GM18507 (cell line): ENCODE measurements around the gene CWC27.

Experiments used
- DNase-seq: peaks from one replicate; pipeline ENCODE4 v3.0.0; 2011; ENCODE audit warnings: low read depth; ENCODE audit not compliant: insufficient read length; ENCODE audit errors: extremely low spot score
- FAIRE-seq: peaks from 2 replicates; lab custom pipeline; 2011; peaks lifted over from hg19 to GRCh38; lab: Jason Lieb, UNC

CWC27 gene

GRCh38 chr5:64768358-64769312, at the start of gene CWC27, which contains the start of gene SREK1IP1:
CWC27 (plus strand) TSS chr5:64768930; CDS start chr5:64769147, 217 bp downstream.
SREK1IP1 (minus strand) TSS chr5:64768691; CDS start chr5:64768517, 174 bp downstream.
- FAIRE-seq (peak; percentile 94), DNase-seq (peak; percentile 52)

- DNase-seq = no peak
- FAIRE-seq = no peak
These were observed 46.1 kb upstream of the CWC27 start for GRCh38 chr5:64722588-64722987.

GRCh38 chr5:64727150-64727549, 41.6 kb upstream of the CWC27 start:
- FAIRE-seq (no peak), DNase-seq (no peak)

- DNase-seq (no peak), FAIRE-seq (no peak)
These were observed 26.3 kb upstream of the CWC27 start for GRCh38 chr5:64742411-64742810.

- FAIRE-seq = no peak
- DNase-seq = no peak
These were observed 25.9 kb upstream of the CWC27 start for GRCh38 chr5:64742821-64743220.

GRCh38 chr5:64744914-64745313, 23.8 kb upstream of the CWC27 start:
- FAIRE-seq (no peak), DNase-seq (no peak)

- DNase-seq = no peak
- FAIRE-seq = no peak
These were observed 22.3 kb upstream of the CWC27 start for GRCh38 chr5:64746446-64746845.

- FAIRE-seq (no peak), DNase-seq (no peak)
These were observed 19.3 kb upstream of the CWC27 start for GRCh38 chr5:64749385-64749784.

DNA sequence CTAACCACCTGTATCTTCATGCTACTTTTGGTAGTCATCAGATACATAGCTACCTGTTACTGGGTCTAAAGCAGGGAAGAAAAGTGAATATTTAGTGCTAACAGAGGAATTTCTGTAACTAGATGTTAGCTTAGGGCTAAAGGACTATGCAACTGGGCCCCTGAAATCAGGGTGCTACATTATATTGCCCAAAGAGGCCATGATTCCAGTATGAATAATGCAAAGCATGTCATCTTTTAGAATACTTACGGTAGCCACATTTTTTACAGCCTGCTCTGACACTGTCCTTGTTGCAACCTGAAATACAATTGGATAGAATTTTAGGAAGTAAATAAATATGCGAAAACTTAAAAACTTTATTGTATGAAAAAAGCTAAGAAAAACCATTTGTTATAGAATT, 14.7 kb upstream of the CWC27 start:
- DNase-seq (no peak), FAIRE-seq (no peak)

GRCh38 chr5:64758901-64759300, 9.8 kb upstream of the CWC27 start:
- no peak for FAIRE-seq

DNA sequence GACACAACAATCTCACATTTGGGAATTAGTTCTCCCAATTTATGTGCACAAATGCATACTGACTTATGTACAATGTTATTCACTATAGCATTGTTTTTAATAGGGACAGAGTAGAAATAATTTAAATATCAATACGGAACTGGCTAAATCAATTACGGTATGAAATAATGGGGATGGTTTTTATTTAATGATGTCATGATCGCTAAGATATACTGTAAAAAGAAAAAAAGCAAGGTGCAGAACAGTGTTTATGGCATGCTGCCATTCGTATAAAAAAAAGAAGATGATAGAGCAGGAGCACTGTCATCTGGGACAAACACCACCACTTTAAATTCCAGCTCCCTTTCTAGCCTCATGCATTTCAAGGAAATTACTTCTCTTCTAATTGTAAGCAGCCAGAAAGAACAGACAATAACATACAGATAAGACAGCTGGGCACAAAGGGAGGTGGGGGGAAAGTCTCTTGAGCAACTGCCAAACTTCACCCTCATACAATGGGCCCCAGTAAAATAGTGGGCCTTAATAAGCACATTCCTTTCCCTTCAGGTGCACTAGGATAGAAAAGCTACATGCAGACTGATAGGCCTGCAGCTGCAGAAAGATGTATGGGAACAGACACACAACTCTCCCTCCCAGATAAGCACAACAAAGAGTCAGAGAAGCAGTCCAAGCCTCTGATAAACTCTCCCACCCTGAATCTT, 8.6 kb upstream of the CWC27 start:
- FAIRE-seq = no peak

More at GRCh38 chr5:64758901-64759300, 9.8 kb upstream of the CWC27 start:
- DNase-seq = no peak

DNA sequence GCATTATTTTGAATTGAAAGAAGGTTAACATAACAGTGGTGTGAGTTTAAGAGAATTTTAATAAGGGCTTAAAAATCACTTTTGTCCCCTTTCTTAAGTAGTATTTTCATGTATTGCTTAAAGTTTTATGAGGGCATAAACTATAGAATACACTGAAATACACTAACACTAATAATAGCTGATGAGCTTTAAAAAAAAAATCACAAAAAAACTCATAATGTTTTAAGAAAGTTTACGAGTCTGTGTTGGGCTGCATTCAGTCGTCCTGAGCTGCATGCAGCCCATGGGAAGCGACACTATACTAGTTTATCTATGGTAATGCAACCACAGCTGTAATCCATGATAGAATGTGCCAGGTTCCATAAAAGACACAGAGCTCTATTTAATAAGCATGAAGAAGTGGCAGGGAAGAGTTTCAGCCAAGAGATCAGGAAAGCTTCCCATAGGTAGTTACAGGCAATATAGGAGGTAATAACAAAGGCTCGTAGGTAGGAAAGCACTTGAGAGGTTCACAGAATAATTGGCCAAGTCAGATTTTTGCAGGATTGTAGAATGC, 4.7 kb upstream of the CWC27 start:
- FAIRE-seq = no peak
- no peak for DNase-seq

More for the DNA sequence above, 8.6 kb upstream of the CWC27 start:
- DNase-seq = no peak

DNA sequence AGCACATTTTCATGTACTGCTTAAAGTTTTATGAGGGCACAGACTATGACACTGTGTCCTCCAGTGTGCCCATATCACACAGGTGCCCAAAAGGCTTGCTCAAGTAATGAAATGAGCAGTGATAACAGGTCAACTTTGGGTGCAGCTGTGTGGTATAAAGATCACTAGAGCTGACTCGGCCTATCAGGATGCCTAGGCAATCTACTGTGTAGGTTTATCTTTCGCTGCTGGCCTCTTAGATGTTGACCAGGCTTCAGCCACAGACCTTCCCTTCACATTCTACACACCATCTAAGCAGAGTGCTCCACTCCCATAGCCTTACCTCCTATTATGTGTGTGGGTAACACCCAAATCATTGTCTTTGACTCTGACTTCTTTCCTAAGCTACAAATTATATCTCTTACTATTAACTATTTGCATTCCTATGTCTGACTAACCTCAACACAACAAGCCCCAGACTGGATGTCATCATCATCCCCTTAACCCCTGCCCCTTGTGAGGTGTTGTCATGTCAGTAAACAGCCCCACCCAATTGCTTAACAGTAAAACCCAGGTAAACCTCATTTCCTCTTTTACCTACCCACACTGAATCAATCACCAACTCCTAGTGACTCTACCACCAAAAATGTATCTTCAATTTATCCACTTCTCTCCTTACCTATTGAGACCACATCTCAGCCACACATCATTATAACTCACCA, 2.8 kb upstream of the CWC27 start:
- no peak for FAIRE-seq
- no peak for DNase-seq

DNA sequence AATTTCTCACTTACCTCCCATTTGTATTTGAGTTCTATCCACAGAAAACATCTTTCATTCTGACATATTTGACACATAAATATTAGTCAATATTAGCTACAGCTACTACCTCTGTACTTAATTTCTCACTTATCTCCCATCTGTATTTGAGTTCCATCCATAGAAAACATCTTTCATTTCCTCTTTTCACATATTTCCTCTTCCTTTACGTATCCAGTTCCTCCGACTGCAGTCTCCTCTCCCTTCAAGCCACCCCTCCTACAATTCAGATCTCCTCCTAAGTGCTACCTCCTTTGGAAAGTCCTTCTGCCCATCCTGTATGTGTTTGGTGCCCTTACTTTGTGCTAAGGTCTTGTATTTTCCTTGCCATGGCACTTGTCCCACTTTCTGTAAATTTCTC, 1.8 kb upstream of the CWC27 start:
- FAIRE-seq (no peak), DNase-seq (no peak)

GRCh38 chr5:64767959-64768357, 772 bp upstream of the CWC27 start:
- no peak for FAIRE-seq

GRCh38 chr5:64769855-64770254, 1.1 kb downstream of the CWC27 start:
- FAIRE-seq = no peak
- DNase-seq = no peak

More at GRCh38 chr5:64767959-64768357, 772 bp upstream of the CWC27 start:
- no peak for DNase-seq

DNA sequence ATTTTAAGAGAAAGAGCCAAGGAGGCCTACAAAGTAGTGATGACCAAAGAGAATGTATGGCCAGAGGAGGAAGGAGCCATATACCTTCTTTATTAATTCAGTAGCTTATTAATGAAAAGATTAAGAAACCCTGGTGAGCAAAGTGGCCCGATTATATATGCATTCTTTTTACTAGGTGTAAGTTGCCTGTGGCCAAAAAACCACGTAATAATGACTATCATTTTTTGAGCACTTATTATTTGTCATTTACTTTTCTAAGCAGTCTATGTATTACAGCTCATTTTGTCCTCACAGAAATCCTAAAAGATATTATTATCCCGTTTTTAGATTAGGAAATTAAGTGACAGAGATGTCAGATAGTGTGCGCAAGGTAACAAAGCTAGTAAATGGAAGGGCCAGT, 3.0 kb downstream of the CWC27 start:
- no peak for FAIRE-seq
- DNase-seq = no peak

DNA sequence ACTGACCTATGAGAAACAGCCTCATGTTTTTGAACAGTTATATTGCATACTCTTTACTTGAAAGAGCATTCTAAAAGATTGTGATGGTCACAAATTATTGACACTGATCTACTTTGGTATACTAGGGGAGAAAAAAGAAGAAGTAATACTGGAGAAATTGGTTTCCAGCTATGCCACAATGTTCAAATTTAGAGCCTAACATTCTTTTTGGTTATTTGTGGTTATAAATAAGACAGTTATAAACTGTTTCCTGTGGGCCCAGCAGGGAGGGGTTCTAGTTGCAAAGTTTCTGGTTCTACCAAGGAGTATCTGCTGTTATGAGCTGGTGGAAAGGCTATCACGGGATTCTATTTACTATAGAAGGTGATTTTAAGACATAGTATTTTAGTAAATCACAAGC, 4.8 kb downstream of the CWC27 start:
- peak; percentile 67 for FAIRE-seq

DNA sequence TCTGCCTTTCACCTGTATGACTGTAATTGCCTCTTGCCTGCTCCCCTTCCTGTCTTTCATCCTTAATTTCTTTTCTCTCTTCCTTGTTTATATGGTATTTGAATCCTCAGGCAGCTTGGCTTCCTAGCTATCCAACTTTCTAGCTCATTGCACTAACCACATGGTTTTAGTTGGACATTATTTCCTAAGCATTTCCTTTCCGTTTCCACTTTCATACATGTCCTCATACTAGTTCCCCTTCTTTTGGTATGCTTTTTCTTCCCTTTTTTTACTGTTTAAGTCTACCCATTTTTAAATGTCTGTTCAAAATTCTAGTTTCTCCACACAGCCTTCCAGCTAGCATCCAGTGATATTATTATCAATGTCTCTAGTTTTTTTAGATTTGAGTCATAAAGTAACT, 6.6 kb downstream of the CWC27 start:
- DNase-seq = no peak
- FAIRE-seq = no peak

More for the DNA sequence above, 4.8 kb downstream of the CWC27 start:
- DNase-seq = no peak
